ENCODE data around the gene PMIS2.

Gene PMIS2

GRCh38 chr19:35571406-35571965 lies 14.5 kb upstream of the PMIS2 start:
- ChIA-PET CTCF (interaction anchor here (0.5 to 0.8 kb wide), 4 partner anchors 15 to 248 kb away, joined by 3 to 6 read pairs (median 4); no protein-coding TSS in a partner anchor), POLR2A (no interaction called here)
- Histone ChIP-seq H3K36me3 (ENCODE audit: control insufficient read depth in 2 of 2, insufficient read depth in 1 of 2, low read length in 2 of 2) (no peaks in the 10 kb centered on the region), H3K9me3 (ENCODE audit: control insufficient read depth, insufficient read depth, low read depth, low read length) (peaks cover 10% of the 10 kb centered on the region), H3K4me3 (ENCODE audit: low read depth, low read length) (no peak overlapping the region), H3K4me1 (ENCODE audit: control insufficient read depth, insufficient read depth, low read length) (no peaks in the 10 kb centered on the region), H3K27ac (ENCODE audit: extremely low read depth, low read depth, low read length) (no peak overlapping the region)
- TF ChIP-seq ZBTB21 (tag by site-specific recombination; IDR thresholded peaks at IDR 0.05) = peak; percentile 68
- TF ChIP-seq, protein P1, sequence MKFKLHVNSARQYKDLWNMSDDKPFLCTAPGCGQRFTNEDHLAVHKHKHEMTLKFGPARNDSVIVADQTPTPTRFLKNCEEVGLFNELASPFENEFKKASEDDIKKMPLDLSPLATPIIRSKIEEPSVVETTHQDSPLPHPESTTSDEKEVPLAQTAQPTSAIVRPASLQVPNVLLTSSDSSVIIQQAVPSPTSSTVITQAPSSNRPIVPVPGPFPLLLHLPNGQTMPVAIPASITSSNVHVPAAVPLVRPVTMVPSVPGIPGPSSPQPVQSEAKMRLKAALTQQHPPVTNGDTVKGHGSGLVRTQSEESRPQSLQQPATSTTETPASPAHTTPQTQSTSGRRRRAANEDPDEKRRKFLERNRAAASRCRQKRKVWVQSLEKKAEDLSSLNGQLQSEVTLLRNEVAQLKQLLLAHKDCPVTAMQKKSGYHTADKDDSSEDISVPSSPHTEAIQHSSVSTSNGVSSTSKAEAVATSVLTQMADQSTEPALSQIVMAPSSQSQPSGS (tag by site-specific recombination; IDR thresholded peaks at IDR 0.05; ENCODE audit: low read depth) = peak; percentile 94
- 0 out of 2 replicates have a peak, but pooled peaks have one; percentile 41 for TF ChIP-seq ZFP37 (tag by site-specific recombination; IDR thresholded peaks at IDR 0.05)
- TF ChIP-seq ZNF324 (tag by site-specific recombination; IDR thresholded peaks at IDR 0.05) = no peak
- peak; percentile 44; the same call in 1 of the 2 replicates for TF ChIP-seq ZNF629 (tag by site-specific recombination; IDR thresholded peaks at IDR 0.05)
- no peak for TF ChIP-seq ZNF223 (tag by site-specific recombination; IDR thresholded peaks at IDR 0.05)

GRCh38 chr19:35577918-35578317 lies 8.1 kb upstream of the PMIS2 start:
- TF ChIP-seq, protein P2, sequence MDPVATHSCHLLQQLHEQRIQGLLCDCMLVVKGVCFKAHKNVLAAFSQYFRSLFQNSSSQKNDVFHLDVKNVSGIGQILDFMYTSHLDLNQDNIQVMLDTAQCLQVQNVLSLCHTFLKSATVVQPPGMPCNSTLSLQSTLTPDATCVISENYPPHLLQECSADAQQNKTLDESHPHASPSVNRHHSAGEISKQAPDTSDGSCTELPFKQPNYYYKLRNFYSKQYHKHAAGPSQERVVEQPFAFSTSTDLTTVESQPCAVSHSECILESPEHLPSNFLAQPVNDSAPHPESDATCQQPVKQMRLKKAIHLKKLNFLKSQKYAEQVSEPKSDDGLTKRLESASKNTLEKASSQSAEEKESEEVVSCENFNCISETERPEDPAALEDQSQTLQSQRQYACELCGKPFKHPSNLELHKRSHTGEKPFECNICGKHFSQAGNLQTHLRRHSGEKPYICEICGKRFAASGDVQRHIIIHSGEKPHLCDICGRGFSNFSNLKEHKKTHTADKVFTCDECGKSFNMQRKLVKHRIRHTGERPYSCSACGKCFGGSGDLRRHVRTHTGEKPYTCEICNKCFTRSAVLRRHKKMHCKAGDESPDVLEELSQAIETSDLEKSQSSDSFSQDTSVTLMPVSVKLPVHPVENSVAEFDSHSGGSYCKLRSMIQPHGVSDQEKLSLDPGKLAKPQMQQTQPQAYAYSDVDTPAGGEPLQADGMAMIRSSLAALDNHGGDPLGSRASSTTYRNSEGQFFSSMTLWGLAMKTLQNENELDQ (tag by site-specific recombination; IDR thresholded peaks at IDR 0.05; ENCODE audit: low read depth) = no peak
- TF ChIP-seq ZNF146 (tag by site-specific recombination; IDR thresholded peaks at IDR 0.05) (peak; percentile 95), ZNF560 (tag by site-specific recombination; IDR thresholded peaks at IDR 0.05; ENCODE audit: borderline replicate concordance) (no peak)
- TF ChIP-seq, protein P3, sequence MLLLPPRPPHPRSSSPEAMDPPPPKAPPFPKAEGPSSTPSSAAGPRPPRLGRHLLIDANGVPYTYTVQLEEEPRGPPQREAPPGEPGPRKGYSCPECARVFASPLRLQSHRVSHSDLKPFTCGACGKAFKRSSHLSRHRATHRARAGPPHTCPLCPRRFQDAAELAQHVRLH (tag by site-specific recombination; IDR thresholded peaks at IDR 0.05) = peak; percentile 45; the same call in 1 of the 2 replicates
- peaks cover 17% of the 10 kb centered on the region for H3K9me3 ChIP-seq (ENCODE audit: control insufficient read depth, insufficient read depth, low read depth, low read length)
- POLR2A ChIA-PET = no interaction called here
- CTCF ChIA-PET = interaction anchor here (0.7 to 2.8 kb wide), 3 partner anchors 14 to 30 kb away, joined by 3 to 14 read pairs (median 4); no protein-coding TSS in a partner anchor
- no peak overlapping the region for H3K27ac ChIP-seq (ENCODE audit: extremely low read depth, low read depth, low read length)
- no peaks in the 10 kb centered on the region; a peak in 1 of 3 replicates for H3K36me3 ChIP-seq (ENCODE audit: control insufficient read depth in 2 of 2, insufficient read depth in 1 of 2, low read length in 2 of 2)
- no peak overlapping the region for H3K4me3 ChIP-seq (ENCODE audit: low read depth, low read length)
- H3K4me1 ChIP-seq (ENCODE audit: control insufficient read depth, insufficient read depth, low read length) = no peaks in the 10 kb centered on the region

DNA sequence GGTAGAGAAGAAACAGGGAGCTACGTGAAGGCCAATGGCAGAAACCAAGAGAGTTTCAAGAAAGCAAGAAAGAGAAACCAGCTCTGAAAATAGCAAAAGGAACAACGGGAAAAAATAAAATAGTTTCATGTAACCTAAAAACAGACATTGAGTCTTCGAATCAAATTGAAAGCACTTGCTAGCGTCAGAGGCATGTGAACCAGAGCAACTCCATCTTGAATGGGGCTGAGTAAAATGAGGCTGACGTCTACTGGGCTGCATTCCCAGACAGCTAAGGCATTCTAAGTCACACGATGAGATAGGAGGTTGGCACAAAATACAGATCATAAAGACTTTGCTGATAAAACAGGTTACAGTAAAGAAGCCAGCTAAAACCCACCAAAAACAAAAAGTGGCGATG lies 7.3 kb upstream of the PMIS2 start:
- POLR2A ChIA-PET = no interaction called here
- Histone ChIP-seq H3K4me3 (ENCODE audit: low read depth, low read length) (no peak overlapping the region), H3K4me1 (ENCODE audit: control insufficient read depth, insufficient read depth, low read length) (no peaks in the 10 kb centered on the region), H3K27ac (ENCODE audit: extremely low read depth, low read depth, low read length) (no peak overlapping the region), H3K9me3 (ENCODE audit: control insufficient read depth, insufficient read depth, low read depth, low read length) (peaks cover 17% of the 10 kb centered on the region), H3K36me3 (ENCODE audit: control insufficient read depth in 2 of 2, insufficient read depth in 1 of 2, low read length in 2 of 2) (no peaks in the 10 kb centered on the region; a peak in 1 of 3 replicates)
- TF ChIP-seq ZEB2 (tag by site-specific recombination; IDR thresholded peaks at IDR 0.05) = no peak
- TF ChIP-seq ZNF521 (tag by site-specific recombination; IDR thresholded peaks at IDR 0.05) = no peak
- TF ChIP-seq ZSCAN4 (tag by site-specific recombination; IDR thresholded peaks at IDR 0.05) = no peak
- no peak for TF ChIP-seq ZNF223 (tag by site-specific recombination; IDR thresholded peaks at IDR 0.05)
- TF ChIP-seq ZNF692 (tag by site-specific recombination; IDR thresholded peaks at IDR 0.05) = no peak
- TF ChIP-seq ZNF248 (tag by site-specific recombination; IDR thresholded peaks at IDR 0.05) = no peak
- TF ChIP-seq ZNF37A (tag by site-specific recombination; IDR thresholded peaks at IDR 0.05) = no peak
- CTCF ChIA-PET = interaction anchor here (0.7 to 2.8 kb wide), 5 partner anchors 13 to 68 kb away, joined by 3 to 14 read pairs (median 4); no protein-coding TSS in a partner anchor
